Esophagus muscularis mucosa (tissue), 4 donors: ENCODE measurements around the gene KSR1. TPM values are rescaled to one million over a fixed set of nuclear protein-coding genes. Genes with fewer than 3 reads are reported as not detected.

Experiments
- DNase-seq: peaks from one replicate; pipeline ENCODE4 v3.0.0-alpha.2; 2017; ENCODE audit errors: extremely low spot score
- H3K27ac ChIP-seq, 4 donors: fragments of 200-600 bp; sonication (generic); replicated peaks in 1 of 4; 1 replicate in 3 of 4; 2 replicates in 1 of 4; pipeline ENCODE4 v1.5.1; 2016 to 2019; ENCODE audit warnings: mild to moderate bottlenecking in 1 of 4
- H3K27me3 ChIP-seq, 4 donors: fragments of 200-600 bp; sonication (generic); one replicate each; pipeline versions ENCODE4 v1.5.1 to v1.6.0; 2016 to 2019
- H3K36me3 ChIP-seq, 4 donors: fragments of 200-600 bp; sonication (generic); one replicate each; pipeline ENCODE4 v1.5.1; 2016 to 2019
- H3K4me1 ChIP-seq, 4 donors: fragments of 200-600 bp; sonication (generic); one replicate each; pipeline ENCODE4 v1.5.1; 2016 to 2019
- H3K4me3 ChIP-seq, 4 donors: fragments of 200-600 bp; sonication (generic); 1 replicate in 2 of 4; 2 replicates in 2 of 4; pipeline ENCODE4 v1.5.1; 2016 to 2019; ENCODE audit warnings: mild to moderate bottlenecking in 4 of 4, moderate library complexity in 1 of 4
- H3K9me3 ChIP-seq, 4 donors: fragments of 200-600 bp; sonication (generic); 1 replicate in 3 of 4; 2 replicates in 1 of 4; pipeline ENCODE4 v1.5.1; 2016 to 2019
- CTCF ChIP-seq, 3 experiments: fragments of 200-600 bp in 2 of 3; fragments of 450-650 bp in 1 of 3; sonication (generic) in 2 of 3; IDR thresholded peaks; one replicate each; pipeline ENCODE4 v1.5.1; 2017 to 2019; ENCODE audit warnings: antibody characterized with exemption in 3 of 3, mild to moderate bottlenecking in 2 of 3, moderate library complexity in 1 of 3
- EP300 ChIP-seq: sonication (generic); formaldehyde crosslinking; IDR thresholded peaks from one replicate; pipeline ENCODE4 v1.6.1; 2017; ENCODE audit warnings: antibody characterized with exemption
- POLR2A ChIP-seq: fragments of 450-650 bp; IDR thresholded peaks from one replicate; pipeline ENCODE4 v1.6.1; 2017; ENCODE audit warnings: antibody characterized with exemption, moderate library complexity, mild to moderate bottlenecking, low read depth
- POLR2AphosphoS5 ChIP-seq, 2 donors: sonication (generic); formaldehyde crosslinking; IDR thresholded peaks; one replicate each; pipeline ENCODE4 v1.6.1; 2017; ENCODE audit warnings: antibody characterized with exemption in 2 of 2
- WGBS: methylation state at CpG from one replicate; pipeline ENCODE4 v1.1.5; 2018; 5-methylcytosine and 5-hydroxymethylcytosine counted together
- intact Hi-C: fragments of 100-400 bp; cut with DNase I; formaldehyde crosslinking; loops from one replicate; pipeline ENCODE4 v1.15.1; 2023
- total RNA-seq, 4 donors: library from RNA; depleted of rRNA; stranded (reverse); fragments of >200 nt; gene quantifications; one replicate each; pipeline versions ENCODE4 v1.1.0 to v1.2.1, GENCODE V29; 2016

Gene KSR1
- total RNA-seq, 4 donors from 2014 or later = 13.3 to 18.9 (median 13.7) TPM

- intact Hi-C loops = no loop called here
- H3K27ac ChIP-seq = no peak overlapping the region
- H3K36me3 ChIP-seq = no peaks in the 10 kb centered on the region
- H3K9me3 ChIP-seq = no peaks in the 10 kb centered on the region
- H3K27me3 ChIP-seq = no peaks in the 10 kb centered on the region
- TF ChIP-seq POLR2A = no peak
- no peak for TF ChIP-seq CTCF (IDR thresholded peaks at IDR 0.05)
- no peak for TF ChIP-seq EP300
- TF ChIP-seq POLR2AphosphoS5 (IDR thresholded peaks at IDR 0.05) = no peak
- 76% methylated on average over 15 of the region's 15 CpGs for WGBS
- DNase-seq = no peak
- peaks cover 4 to 37% (median 31%) of the 10 kb centered on the region in 4 donors for H3K4me1 ChIP-seq
- H3K4me3 ChIP-seq = no peak overlapping the region
These were observed 56.5 kb downstream of the KSR1 start for GRCh38 chr17:27512511-27513346.

- intact Hi-C loops = no loop called here
- Histone ChIP-seq H3K4me3 (no peak overlapping the region), H3K4me1 (peaks cover 9 to 41% (median 34%) of the 10 kb centered on the region in 4 donors), H3K36me3 (no peaks in the 10 kb centered on the region), H3K27ac (no peak overlapping the region), H3K9me3 (no peaks in the 10 kb centered on the region), H3K27me3 (no peaks in the 10 kb centered on the region)
- WGBS = 92% methylated on average over 8 of the region's 8 CpGs
- DNase-seq = no peak
- TF ChIP-seq POLR2A = no peak
- no peak for TF ChIP-seq EP300
- TF ChIP-seq CTCF (IDR thresholded peaks at IDR 0.05) = no peak
- TF ChIP-seq POLR2AphosphoS5 (IDR thresholded peaks at IDR 0.05) = no peak
These were observed 57.6 kb downstream of the KSR1 start for GRCh38 chr17:27513849-27514248.

- peaks cover 19 to 46% (median 39%) of the 10 kb centered on the region in 4 donors for H3K4me1 ChIP-seq
- TF ChIP-seq POLR2A (no peak), EP300 (no peak), CTCF (IDR thresholded peaks at IDR 0.05) (no peak), POLR2AphosphoS5 (IDR thresholded peaks at IDR 0.05) (no peak)
- no peak overlapping the region for H3K27ac ChIP-seq
- no peak overlapping the region for H3K4me3 ChIP-seq
- H3K27me3 ChIP-seq = no peaks in the 10 kb centered on the region
- DNase-seq = no peak
- H3K9me3 ChIP-seq = no peaks in the 10 kb centered on the region
- no peaks in the 10 kb centered on the region for H3K36me3 ChIP-seq
- intact Hi-C loops = no loop called here
- WGBS = 89% methylated on average over 7 of the region's 7 CpGs
These were observed 58.6 kb downstream of the KSR1 start for GRCh38 chr17:27514595-27515413.

- Histone ChIP-seq H3K27me3 (no peaks in the 10 kb centered on the region), H3K27ac (no peak overlapping the region), H3K9me3 (no peaks in the 10 kb centered on the region), H3K4me1 (peaks cover 15 to 46% (median 36%) of the 10 kb centered on the region in 4 donors), H3K4me3 (no peak overlapping the region), H3K36me3 (no peaks in the 10 kb centered on the region)
- TF ChIP-seq CTCF (IDR thresholded peaks at IDR 0.05) (no peak), POLR2A (no peak), POLR2AphosphoS5 (IDR thresholded peaks at IDR 0.05) (no peak), EP300 (no peak)
- intact Hi-C loops = no loop called here
- 93% methylated on average over 3 of the region's 3 CpGs for WGBS
- no peak for DNase-seq
These were observed 61.8 kb downstream of the KSR1 start for GRCh38 chr17:27518048-27518447.
